ENCODE results near the gene C19orf38. TPM values are rescaled to one million over a fixed set of nuclear protein-coding genes. Genes with fewer than 3 reads are reported as not detected.
"Not testable (repeated sequence)": the region's sequence is repeated elsewhere in the genome, so short reads cannot be mapped to it uniquely, and the experiment has no call there.

Gene C19orf38
- total RNA-seq, 1 experiment from 2014 or later = not detected

DNA sequence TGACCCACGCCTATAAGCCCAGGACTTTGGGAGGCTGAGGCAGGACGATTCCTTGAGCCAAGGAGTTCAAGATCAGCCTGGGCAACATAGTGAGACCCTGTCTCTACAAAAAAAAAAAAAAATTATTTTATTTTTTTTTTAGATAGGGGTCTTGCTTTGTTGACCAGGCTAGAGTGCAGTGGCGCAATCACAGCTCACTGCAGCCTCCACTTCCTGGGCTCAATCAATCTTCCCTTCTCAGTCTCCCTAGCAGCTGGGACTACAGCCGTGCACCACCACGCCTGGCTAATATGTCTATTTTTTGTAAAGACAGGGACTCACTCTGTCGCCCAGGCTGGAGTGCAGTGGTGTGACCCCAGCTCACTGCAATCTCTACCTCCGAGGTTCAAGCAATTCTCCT, 4.7 kb downstream of the C19orf38 start:
- DNase-seq = no peak
- H3K4me1 ChIP-seq = no peaks in the 10 kb centered on the region
- no peaks in the 10 kb centered on the region for H3K36me3 ChIP-seq
- no peaks in the 10 kb centered on the region for H3K27me3 ChIP-seq
- H3K4me3 ChIP-seq = no peak overlapping the region
- H3K27ac ChIP-seq = no peak overlapping the region
- H3K9me3 ChIP-seq (replicated peaks) = no peaks in the 10 kb centered on the region

DNA sequence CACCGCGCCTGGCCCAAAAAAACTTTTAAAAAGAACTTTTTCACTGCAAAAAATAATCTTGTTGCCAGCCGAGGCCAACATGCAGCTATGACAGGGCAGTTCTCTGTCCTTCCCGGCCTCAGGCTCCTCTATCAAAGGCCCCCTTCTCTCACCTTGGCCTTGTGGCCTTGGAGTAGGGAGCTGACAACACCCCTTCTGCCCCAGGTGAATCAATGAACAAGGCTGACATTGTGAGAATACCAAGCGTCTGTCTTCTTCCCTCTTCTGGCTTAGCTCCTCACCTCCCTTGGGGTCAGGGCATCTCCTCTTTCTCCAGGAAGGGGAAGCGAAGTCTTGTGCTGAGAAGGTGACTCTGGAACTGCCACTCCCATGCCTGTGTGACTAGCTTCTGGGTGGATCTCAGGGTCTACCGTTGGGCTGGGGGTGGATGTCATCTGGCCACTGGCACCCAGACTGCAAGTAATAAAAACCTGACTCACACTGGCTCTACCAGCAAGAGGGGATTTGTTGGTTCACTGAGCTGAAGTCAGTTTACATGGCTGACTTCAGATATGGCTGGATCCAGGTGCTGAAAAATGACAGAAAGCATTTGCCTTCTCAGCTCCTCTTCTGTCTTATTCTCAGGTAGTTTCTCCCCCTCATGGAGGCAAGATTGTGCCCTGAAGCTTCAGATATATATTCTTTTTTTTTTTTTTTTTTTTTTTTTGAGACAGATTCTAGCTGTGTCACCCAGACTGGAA, 6.3 kb downstream of the C19orf38 start:
- H3K9me3 ChIP-seq (replicated peaks) = no peaks in the 10 kb centered on the region
- H3K27ac ChIP-seq = no peak overlapping the region
- no peak for DNase-seq
- H3K4me1 ChIP-seq = no peaks in the 10 kb centered on the region
- no peak overlapping the region for H3K4me3 ChIP-seq
- H3K27me3 ChIP-seq = no peaks in the 10 kb centered on the region
- no peaks in the 10 kb centered on the region for H3K36me3 ChIP-seq

DNA sequence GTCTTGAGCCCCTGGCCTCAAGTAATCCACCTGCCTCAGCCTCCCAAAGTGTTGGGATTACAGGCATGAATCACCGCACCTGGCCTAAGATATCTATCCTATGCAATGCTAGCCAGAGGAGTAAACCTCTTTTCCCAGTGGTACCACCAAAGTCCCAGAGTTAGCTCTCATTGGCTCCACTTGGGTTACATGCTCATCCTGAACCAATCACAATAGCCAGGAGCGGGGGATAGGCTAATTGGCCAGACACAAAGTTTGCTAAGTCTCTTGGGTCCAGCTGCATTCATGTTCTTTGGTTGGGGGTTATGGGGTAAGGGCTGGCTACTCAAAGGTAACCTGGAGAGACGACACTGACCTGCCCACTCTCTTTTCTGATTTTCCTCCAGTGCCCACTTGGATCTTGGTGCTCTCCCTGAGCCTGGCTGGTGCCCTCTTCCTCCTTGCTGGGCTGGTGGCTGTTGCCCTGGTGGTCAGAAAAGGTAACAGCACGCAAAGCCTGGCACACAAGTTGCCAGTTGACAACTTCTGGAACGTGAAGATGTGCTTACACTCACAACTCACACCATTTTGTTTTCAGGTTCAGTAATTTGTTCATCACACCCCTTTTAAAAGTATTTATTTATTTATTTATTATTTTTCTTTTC, 7.8 kb downstream of the C19orf38 start:
- peak in 1 of 2 experiments; percentile 46 for DNase-seq
- no peaks in the 10 kb centered on the region for H3K27me3 ChIP-seq
- H3K4me1 ChIP-seq = no peaks in the 10 kb centered on the region
- H3K36me3 ChIP-seq = no peaks in the 10 kb centered on the region
- no peak overlapping the region for H3K4me3 ChIP-seq
- H3K27ac ChIP-seq = no peak overlapping the region
- H3K9me3 ChIP-seq (replicated peaks) = no peaks in the 10 kb centered on the region

DNA sequence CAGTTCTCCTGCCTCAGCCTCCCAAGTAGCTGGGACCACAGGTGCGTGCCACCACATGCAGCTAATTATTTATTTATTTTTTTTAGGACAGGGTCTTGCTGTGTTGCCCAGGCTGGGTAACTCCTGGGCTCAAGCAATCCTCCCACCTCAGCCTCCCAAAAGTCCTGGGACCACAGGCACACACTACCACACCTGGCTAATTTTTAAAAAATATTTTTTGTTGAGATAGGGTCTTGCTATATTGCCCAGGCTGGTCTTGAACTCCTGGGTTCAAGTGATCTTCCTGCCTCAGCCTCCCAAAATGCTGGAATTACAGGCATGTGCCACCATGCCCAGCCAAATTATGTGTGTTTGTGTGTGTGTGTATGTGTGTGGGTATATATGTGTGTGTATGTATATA, 8.7 kb downstream of the C19orf38 start:
- H3K27ac ChIP-seq; H3K4me3 ChIP-seq; DNase-seq; H3K36me3 ChIP-seq; H3K9me3 ChIP-seq (replicated peaks); H3K4me1 ChIP-seq; H3K27me3 ChIP-seq: not testable (repeated sequence)

DNA sequence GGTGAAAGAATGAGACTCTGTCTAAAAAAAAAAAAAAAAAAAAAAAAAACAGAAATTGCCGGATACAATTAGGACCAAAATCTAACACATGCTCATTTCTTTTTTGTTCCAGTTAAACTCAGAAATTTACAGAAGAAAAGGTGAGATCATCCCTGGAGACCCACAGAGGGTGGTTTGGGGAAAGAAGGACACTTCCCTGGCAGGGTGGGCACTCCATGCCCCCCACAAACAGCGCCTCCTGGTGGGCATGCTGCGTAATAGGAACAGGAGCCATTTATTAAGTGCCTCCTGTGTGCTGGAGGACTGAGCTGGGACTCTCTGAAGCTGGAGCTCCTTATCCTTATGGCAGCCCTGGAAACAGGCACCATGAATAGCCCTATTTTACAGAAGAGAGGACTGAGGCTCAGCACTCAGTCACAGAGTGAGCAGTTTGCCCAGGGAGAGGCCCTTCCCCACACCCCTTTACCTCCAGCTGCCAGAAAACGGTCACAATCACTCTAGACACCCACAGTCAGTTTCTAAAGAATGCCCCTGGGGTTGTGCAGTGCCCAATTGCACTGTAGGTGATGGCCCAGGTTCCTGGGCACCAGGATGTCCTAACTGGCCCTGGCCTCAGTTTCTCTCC, 10.1 kb downstream of the C19orf38 start:
- H3K9me3 ChIP-seq (replicated peaks) = no peaks in the 10 kb centered on the region
- no peak overlapping the region for H3K4me3 ChIP-seq
- no peaks in the 10 kb centered on the region for H3K36me3 ChIP-seq
- H3K27me3 ChIP-seq = no peaks in the 10 kb centered on the region
- no peak overlapping the region for H3K27ac ChIP-seq
- DNase-seq = peak; percentile 42 to 66
- no peaks in the 10 kb centered on the region for H3K4me1 ChIP-seq

DNA sequence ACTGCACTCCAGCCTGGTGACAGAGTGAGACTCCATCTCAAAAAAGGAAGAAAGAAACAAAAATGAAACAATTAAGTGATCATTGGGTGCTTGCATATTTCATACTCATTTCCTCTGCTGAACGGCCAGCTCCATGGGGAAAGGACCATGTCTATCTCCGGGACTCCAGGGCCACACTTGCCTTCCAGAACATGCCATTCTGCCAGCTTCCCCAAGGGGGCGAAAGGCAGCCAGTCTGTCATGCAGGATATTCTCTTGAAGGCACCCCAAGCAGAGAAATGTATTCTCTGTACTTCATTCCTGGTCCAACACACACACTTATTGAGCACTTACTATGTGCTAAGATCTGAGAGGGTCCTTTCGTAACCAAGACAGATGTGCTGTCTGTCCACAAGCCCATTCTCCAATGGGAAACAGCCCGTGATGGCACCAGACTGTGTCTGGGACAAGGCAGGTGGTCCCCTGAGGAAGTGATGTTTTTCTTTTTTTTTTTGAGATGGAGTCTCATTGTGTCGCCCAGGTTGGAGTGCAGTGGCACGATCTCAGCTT, 13.0 kb downstream of the C19orf38 start:
- Histone ChIP-seq H3K9me3 (replicated peaks) (no peaks in the 10 kb centered on the region), H3K4me1 (peaks cover 3% of the 10 kb centered on the region; the same call in 1 of the 2 replicates), H3K36me3 (no peaks in the 10 kb centered on the region), H3K27me3 (no peaks in the 10 kb centered on the region), H3K4me3 (no peak overlapping the region), H3K27ac (no peak overlapping the region)
- peak; percentile 39 to 56 for DNase-seq

DNA sequence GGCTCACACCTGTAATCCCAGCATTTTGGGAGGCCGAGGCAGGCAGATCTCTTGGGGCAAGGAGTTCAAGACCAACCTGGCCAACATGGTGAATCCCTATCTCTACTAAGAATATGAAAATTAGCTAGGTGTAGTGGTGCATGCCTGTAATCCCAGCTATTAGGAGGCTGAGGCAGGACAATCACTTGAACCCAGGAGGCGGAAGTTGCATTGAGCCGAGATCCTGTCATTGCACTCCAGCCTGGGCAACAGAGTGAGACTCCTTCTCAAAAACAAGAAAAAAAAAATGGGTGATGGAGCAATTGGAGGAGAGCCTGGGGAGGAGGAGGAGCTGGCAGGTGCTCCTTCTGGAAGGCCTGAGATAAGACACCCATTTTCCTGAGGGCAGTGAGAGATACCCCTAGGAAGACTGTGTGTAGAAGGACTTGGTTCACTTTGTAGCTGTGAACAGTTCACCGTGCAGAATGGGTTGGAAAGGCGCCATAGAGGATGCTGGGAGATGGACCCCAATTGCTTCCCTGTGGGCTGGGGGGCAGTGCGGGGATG, 14.4 kb downstream of the C19orf38 start:
- H3K36me3 ChIP-seq = no peaks in the 10 kb centered on the region
- no peaks in the 10 kb centered on the region for H3K9me3 ChIP-seq (replicated peaks)
- H3K27me3 ChIP-seq = no peaks in the 10 kb centered on the region
- H3K4me1 ChIP-seq = peaks cover 3% of the 10 kb centered on the region; the same call in 1 of the 2 replicates
- H3K4me3 ChIP-seq = peak overlapping the region; percentile 27
- DNase-seq = no peak
- H3K27ac ChIP-seq = no peak overlapping the region

DNA sequence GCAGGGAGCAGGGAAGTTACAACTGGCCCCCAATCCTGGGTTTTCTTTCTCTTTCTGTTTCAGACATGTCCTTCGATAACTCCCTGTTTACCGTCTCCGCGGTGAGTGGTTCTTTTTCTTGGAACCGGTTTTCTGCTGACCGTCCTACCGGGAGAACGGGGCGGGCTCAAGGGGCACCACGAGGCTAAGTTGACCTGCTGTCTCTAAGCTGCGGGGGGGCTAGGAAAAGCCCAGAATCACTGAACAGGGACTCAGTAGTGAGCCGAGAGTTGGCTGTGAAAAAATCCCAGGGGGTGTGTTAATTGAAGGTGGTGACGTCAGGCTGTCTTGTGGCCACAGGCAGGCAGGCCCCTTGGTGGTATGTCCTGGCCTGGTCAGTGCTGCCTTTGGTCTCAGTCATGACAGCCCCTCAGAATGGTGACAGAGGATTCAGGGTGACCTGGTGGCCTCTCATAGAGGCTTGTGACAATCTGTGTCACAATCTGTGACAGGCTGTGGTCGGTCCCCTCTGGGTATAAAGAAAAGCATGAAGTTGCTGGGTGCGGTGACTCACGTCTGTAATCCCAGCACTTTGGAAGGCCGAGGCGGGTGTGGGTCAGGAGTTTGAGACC, 15.0 kb downstream of the C19orf38 start:
- peak; percentile 64 to 67 for DNase-seq
- H3K27ac ChIP-seq = no peak overlapping the region
- H3K4me1 ChIP-seq = peaks cover 3% of the 10 kb centered on the region; the same call in 1 of the 2 replicates
- peak overlapping the region; percentile 27 for H3K4me3 ChIP-seq
- H3K9me3 ChIP-seq (replicated peaks) = no peaks in the 10 kb centered on the region
- H3K36me3 ChIP-seq = no peaks in the 10 kb centered on the region
- H3K27me3 ChIP-seq = no peaks in the 10 kb centered on the region

DNA sequence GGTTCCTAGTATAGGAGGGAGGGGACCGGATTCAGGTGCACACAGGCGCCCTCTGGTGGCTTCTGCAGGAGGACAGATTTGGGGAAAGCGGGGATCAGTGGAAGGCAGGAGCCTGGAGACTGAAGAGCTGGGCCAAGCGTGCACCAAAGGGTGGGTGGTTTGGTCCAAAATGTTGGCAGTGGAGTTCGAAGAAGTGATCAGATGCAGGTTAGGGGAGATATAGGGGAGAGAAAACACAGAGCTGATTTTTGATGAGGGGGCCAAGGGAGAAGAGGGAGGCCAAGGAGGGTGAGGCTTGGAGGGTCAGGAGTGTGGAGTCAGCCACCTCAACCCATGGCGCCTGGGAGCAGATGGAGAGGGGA, 16.3 kb downstream of the C19orf38 start:
- peak; percentile 79 to 88 for DNase-seq

DNA sequence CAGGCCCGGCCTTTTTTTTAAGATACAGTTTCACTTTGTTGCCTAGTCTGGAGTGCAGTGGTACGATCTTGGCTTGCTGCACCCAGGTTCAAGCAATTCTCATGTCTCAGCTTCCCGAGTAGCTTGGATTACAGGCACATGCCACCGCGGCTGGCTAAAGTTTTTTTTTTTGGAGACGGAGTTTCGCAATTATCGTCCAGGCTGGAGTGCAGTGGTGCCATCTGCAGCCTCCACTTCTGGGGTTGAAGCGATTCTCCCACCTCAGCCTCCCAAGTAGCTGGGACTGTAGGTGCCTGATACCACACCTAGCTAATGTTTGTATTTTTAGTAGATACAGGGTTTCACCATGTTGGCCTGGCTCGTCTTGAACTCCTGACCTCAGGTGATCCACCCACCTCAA, 18.3 kb downstream of the C19orf38 start:
- Histone ChIP-seq H3K4me1 (peaks cover 3% of the 10 kb centered on the region; the same call in 1 of the 2 replicates), H3K9me3 (replicated peaks) (no peaks in the 10 kb centered on the region), H3K4me3 (no peak overlapping the region), H3K27me3 (no peaks in the 10 kb centered on the region), H3K27ac (no peak overlapping the region), H3K36me3 (no peaks in the 10 kb centered on the region)
- DNase-seq = no peak

More for the DNA sequence above, 16.3 kb downstream of the C19orf38 start:
- Histone ChIP-seq H3K27ac (no peak overlapping the region), H3K4me1 (peaks cover 3% of the 10 kb centered on the region; the same call in 1 of the 2 replicates), H3K27me3 (no peaks in the 10 kb centered on the region), H3K9me3 (replicated peaks) (no peaks in the 10 kb centered on the region), H3K36me3 (no peaks in the 10 kb centered on the region), H3K4me3 (no peak overlapping the region)

DNA sequence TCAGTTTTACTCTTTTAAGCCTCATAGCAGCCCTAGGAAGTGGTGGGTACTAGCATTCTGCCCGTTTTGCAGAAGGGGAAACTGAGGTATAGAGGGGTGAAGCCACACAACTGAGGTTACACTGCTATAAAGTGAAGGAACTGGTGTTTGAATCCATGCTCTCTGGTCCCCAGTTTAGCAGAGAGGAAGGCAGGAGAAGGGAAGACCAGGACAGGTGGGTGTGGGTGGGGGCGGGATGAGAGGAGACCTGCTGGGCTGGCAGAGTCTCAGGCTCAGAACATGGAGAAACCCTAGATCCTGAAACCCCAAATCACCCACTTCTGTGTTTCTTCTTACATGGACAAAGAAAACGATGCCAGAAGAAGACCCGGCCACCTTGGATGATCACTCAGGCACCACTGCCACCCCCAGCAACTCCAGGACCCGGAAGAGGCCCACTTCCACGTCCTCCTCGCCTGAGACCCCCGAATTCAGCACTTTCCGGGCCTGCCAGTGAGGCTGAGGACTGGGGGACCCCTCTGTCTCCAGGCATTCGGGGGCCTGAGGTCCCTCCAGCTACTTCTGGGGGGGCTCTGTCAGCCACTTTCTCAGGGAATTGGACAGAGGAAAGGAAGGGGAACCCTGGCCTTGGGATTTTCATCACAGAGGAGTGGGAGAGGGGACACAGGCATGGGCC, 20.8 kb downstream of the C19orf38 start:
- Histone ChIP-seq H3K4me1 (peaks cover 7% of the 10 kb centered on the region; the same call in 1 of the 2 replicates), H3K27ac (no peak overlapping the region), H3K36me3 (no peaks in the 10 kb centered on the region), H3K27me3 (no peaks in the 10 kb centered on the region), H3K9me3 (replicated peaks) (no peaks in the 10 kb centered on the region), H3K4me3 (no peak overlapping the region)
- no peak for DNase-seq

DNA sequence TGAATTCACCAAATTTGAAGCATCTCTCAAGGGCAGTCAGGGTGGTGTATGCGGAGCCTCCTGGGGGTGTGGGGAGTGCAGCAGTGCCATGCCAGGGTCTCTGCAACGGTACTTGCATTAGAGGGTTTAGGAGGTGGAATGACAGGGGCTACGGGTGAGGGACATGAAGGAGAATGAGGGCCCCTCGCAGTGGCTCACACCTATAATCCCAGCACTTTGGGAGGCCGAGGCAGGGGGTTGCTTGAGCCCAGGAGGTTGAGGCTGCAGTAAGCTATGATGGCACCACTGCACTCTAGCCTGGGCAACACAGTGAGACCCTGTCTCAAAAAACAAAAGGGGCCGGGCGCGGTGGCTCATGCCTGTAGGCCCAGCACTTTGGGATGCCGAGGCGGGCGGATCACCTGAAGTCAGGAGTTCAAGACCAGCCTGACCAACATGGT, 21.7 kb downstream of the C19orf38 start:
- not testable (repeated sequence) for DNase-seq; H3K36me3 ChIP-seq; H3K9me3 ChIP-seq (replicated peaks); H3K27me3 ChIP-seq; H3K27ac ChIP-seq; H3K4me1 ChIP-seq; H3K4me3 ChIP-seq

DNA sequence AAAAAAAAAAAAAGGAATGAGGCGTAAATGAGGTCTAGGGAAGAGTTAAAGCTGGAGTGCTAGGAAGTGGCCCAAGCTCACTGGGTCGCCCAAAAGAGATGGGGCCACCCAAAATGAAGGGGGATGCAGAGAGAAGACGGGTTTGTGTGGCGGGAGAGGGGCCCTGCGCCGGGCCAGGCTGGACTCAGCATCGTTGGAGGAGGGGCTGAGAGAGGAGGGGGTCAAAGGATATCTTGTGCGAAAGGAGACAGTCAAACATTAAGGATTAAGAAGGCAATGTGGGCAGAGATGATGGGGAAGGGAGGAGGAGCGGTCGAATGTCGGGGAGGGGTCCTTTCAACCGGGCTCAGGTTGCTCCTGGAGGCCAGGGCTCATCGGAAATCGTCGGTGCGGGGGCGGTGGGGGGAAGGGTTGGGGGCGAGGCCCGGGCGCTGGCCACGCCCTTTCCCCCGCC, 22.3 kb downstream of the C19orf38 start:
- Histone ChIP-seq H3K27ac (no peak overlapping the region), H3K9me3 (replicated peaks) (no peaks in the 10 kb centered on the region), H3K36me3 (no peaks in the 10 kb centered on the region), H3K4me3 (peak overlapping the region; percentile 59), H3K27me3 (no peaks in the 10 kb centered on the region), H3K4me1 (0 out of 2 replicates have a peak, but pooled peaks cover 7% of the 10 kb centered on the region)
- DNase-seq = no peak

Data from SJCRH30 (cell line).